C4-2B (cell line): ENCODE measurements around the gene CDK2AP2.

ENCODE experiments used
- H3K27ac ChIP-seq: fragments of 450-650 bp; 2 replicates; pipeline ENCODE4 v1.5.1; 2017
- ZFX ChIP-seq: fragments of 450-650 bp; IDR thresholded peaks from 2 replicates; pipeline ENCODE4 v1.6.1; 2017
- TF ChIP-seq, protein P1 (sequence below): fragments of 450-650 bp; conservative IDR thresholded peaks from 2 replicates; pipeline ENCODE4 v1.5.1; 2017; ENCODE audit warnings: mild to moderate bottlenecking

The CDK2AP2 gene

DNA sequence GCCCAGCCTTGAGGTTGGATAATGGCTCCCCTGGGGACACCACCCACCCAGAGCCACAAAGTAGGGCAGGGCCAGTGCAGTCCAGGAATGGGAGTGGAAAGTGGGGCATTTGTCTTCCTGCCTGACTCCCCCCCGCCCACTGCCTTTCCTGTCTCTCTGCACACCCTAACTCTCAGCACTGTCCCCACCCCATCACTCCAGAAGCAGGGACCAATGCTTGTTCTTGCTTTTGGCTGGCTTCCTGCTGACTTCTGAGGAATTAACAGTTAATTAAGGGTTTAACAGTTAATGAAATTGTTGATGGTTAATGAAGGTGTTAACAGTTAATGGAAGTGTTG, 7.5 kb downstream of the CDK2AP2 start:
- no peak for TF ChIP-seq ZFX
- TF ChIP-seq, protein P1, sequence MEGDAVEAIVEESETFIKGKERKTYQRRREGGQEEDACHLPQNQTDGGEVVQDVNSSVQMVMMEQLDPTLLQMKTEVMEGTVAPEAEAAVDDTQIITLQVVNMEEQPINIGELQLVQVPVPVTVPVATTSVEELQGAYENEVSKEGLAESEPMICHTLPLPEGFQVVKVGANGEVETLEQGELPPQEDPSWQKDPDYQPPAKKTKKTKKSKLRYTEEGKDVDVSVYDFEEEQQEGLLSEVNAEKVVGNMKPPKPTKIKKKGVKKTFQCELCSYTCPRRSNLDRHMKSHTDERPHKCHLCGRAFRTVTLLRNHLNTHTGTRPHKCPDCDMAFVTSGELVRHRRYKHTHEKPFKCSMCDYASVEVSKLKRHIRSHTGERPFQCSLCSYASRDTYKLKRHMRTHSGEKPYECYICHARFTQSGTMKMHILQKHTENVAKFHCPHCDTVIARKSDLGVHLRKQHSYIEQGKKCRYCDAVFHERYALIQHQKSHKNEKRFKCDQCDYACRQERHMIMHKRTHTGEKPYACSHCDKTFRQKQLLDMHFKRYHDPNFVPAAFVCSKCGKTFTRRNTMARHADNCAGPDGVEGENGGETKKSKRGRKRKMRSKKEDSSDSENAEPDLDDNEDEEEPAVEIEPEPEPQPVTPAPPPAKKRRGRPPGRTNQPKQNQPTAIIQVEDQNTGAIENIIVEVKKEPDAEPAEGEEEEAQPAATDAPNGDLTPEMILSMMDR: no peak

DNA sequence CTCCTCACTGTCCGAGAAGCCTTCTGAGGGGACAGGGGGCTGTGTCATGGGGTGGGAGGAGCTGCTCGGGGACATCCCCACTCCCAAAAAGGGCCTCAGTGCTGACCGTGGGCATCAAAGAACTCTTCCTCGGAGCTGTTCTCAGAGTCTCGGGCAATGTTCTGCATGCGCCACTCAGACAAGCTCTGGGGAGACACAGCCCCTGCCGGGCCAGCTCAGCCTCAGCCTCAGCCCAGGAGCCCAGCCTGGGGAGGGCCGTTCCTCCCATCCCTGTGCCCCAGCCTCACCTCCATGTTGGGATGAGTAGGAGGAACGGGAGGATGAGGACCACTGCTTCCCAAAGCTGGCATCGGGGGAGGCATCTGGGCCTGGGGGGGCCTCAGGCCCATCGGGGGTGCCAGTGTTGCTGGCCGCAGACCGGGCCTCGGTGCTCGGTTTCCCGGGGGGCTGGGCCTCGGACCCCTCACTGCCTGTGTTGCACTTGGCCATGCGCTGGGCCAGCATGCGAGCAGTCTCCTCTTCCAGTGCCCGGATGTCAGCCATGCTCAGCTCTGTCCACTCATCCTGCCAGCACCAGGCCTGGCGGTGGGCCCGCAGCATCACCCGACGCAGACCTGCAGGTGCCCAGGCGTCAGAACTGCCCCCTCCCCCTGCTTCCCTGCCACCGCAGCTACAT, 8.0 kb downstream of the CDK2AP2 start:
- no peak overlapping the region for H3K27ac ChIP-seq
- TF ChIP-seq, protein P1: no peak
- TF ChIP-seq ZFX: no peak

More for the DNA sequence above, 7.5 kb downstream of the CDK2AP2 start:
- H3K27ac ChIP-seq: no peak overlapping the region

DNA sequence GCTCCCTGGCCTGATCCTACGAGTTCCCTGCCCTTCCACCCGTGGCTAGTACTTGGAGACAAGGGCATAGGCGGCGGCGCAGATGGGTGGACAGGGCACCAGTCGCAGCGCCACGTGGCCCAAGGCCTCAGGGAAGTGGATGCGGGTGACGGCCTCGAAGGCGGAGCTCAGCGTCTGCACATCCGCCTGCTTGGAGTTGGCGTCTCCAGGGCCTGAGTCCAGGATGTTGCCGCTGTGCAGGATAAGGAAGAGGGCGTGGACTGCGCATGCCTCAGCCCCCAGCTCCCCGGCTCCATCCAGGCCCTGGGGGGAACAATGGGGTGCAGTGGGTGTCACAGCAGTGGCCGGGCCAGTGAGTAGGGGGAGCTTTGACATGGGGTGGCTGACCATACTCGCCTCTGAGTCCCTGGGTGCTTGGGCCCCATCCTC, 9.4 kb downstream of the CDK2AP2 start:
- H3K27ac ChIP-seq: no peak overlapping the region
- TF ChIP-seq, protein P1: no peak
- no peak for TF ChIP-seq ZFX

DNA sequence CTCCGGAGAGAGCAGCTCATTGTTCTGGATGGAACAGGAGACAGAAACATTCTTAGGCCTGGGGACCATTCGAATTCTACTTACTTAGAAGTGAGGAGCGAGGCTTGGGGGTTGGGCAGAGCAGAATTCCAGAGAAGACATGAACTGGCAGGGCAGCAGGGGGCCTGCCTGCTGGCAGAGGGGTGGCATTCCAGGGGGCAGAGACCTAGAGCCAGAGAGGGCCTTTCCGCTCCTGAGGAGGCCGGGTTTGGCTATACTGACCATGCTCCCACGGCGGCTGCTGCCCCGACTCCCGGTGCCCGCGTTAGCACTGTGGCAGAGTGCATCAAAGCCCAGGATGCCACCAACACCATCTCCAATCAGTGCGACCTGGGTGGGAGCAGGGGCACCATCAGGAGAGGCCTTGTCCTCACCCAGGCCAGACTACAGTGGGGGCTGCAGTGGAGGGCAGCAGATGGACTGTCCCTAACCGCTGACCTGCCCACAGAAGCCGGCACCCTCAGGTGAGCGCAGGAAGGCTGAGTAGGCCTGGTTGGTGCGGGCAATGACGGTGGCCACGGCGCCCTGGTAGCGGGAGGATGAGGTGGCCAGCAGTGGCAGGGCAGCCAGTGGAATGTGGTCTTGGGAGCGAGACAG, 10.2 kb downstream of the CDK2AP2 start:
- TF ChIP-seq, protein P1: no peak
- TF ChIP-seq ZFX: no peak
- H3K27ac ChIP-seq: no peak overlapping the region

DNA sequence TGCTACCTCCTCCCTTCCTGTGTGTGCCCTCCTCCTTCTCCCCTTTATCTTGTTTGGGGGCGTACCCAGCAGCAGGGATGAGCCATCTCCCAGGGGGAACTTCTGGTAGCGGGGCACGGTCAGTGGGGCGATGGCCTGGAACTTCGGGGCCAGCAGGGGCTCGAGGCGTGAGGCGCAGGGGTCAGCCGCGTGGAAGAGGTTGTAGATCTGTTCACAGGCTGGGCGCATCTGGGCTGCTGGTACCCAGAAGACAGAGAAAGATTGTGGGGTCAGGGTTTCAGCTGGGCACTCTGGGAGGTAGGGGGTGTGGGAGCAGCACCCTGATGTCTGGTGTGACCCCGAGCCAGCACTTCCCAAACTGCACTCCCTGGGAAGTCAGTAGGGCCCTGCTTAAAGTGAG, 11.8 kb downstream of the CDK2AP2 start:
- no peak overlapping the region for H3K27ac ChIP-seq
- TF ChIP-seq, protein P1: no peak
- no peak for TF ChIP-seq ZFX

DNA sequence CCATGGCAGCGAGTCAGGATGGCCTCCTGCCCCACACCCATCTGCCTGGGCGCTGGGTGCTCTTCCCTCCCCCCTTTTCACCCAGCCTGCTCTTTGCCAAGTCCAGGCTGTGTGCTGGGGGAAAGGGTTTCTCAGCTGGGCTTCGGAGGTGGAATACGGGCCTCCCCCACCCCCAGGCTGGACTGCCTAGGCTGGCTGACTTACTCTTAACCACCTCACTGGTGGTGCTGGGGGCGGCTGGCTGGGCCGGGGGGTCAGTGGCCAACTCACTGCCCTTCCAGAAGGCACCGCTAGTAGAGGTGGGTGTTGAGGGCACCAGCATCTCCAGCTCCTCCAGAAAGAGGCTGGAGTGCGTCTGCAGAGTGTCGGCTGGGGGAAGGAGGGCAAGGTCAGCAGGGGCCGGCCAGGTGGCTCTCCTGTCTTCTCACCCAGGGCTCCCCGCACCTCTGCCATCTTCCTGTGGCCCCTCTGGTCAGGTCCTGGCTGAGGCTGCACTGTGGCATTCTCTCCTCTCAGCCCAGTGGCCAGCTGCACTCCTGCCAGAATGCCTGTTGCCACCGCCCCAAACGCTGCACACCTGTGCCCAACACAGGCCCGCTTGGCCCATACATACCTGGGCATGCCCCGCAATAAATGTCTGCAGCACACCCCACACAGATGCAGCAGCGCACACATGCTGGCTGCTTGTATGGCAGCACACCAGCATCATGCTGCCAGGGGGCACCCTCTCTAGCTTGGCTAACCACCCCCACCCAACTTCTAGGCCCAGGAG, 12.5 kb downstream of the CDK2AP2 start:
- no peak for TF ChIP-seq ZFX
- TF ChIP-seq, protein P1: no peak
- no peak overlapping the region for H3K27ac ChIP-seq
